DMS53 treated with DMSO at 0.1 percent for 48 hours (cell line): ENCODE measurements around the gene CLN5.
A peak's percentile ranks its signal among the peaks of the same experiment; 100 is the strongest.

Experiments
- DNase-seq: peaks from one replicate; lab custom pipeline; 2025; ENCODE audit not compliant: unreplicated experiment; lab: John Stamatoyannopoulos, UW

The CLN5 gene

DNA sequence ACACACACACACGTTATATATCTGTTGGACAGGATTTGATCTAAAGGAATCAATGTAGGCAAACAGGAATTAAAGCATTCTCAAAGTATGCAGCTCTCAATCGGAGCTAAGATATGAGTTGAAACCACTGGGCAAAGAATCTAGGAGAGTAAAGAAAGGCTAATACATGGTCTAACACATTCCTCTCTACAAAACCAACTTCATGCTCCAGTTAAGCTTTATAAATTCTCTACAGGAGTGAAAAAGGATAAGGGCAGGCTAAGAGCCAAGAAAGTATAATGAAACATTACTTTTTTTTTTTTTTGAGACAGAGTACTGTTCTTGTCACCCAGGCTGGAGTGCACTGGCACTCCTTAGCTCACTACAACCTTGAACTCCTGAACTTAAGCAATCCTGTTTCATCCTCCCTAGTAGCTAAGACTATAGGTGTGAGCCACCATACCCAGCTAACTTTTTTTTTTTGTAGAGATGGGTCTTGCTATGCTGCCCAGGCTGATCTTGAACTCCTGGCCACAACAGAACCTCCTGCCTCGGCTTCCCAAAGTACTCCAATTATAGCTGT is 24.5 kb downstream of the CLN5 start:
- no peak for DNase-seq

DNA sequence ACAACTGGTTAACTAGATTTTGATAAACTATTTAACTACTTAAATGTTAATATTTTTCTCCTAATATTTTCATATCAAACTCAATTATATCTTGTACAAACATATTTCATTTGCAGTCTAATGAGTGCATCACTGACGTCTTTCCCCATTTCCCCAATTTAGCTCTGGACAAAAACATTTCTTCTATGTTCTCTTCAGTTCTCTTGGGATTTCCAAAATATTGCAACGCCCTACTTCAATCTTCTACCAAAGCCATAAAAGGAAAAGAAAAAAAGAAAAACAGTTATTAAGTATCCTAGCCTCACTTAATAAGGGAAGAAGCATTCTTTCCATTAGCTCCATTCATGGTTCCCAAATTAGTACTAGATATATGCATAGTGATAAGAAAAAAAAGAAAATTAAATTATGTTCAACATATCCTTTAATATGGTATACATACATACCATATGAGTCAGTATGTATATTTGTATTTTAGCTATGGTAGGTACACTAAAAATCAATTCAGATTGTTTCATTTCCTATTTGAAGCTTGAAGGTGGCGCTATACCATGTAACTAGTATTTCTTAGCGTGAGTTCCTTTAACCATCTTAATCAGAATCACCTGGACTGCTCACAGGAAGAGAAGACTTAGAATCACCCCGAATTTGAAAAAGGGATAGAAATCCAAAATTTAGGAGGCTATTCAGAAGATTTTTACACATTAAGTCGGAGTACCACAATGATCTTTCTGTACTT is 25.2 kb downstream of the CLN5 start:
- DNase-seq, result no peak

DNA sequence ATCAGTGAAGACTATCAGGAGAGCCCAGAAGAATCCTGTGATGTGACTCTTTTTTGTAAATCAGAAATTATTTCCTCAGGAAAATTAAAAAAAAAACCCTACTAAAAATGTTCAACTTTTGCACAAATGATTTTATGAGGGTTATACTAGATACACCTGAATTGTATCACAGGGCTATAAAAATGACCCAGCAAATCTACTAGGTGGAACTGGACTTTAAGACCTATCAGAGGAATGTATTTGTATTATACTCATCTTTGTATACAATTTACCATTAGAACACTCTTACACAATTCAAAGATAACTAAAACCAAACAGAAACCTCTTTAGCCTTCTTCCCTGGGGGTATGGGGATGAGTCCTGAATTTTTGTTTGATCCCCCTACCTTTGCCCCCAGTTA is 27.9 kb downstream of the CLN5 start:
- no peak for DNase-seq

DNA sequence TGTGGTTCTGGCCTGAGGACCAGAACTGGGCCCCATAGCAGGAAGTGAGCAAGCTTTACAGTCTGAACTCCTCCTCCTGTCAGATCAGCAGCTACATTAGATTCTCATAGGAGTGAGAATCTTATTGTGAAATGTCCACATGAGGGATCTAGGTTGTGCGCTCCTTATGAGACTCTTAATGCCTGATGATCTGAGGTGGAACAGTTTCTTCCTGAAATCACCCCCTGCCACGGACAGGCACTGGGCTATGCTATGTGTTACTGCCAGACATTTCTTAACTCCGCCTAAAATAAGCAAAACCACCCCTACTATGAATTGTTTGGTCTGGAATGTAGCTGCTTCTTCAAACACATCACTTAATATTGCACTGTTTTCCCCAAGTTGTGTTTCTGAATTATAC is 30.5 kb downstream of the CLN5 start:
- no peak for DNase-seq

DNA sequence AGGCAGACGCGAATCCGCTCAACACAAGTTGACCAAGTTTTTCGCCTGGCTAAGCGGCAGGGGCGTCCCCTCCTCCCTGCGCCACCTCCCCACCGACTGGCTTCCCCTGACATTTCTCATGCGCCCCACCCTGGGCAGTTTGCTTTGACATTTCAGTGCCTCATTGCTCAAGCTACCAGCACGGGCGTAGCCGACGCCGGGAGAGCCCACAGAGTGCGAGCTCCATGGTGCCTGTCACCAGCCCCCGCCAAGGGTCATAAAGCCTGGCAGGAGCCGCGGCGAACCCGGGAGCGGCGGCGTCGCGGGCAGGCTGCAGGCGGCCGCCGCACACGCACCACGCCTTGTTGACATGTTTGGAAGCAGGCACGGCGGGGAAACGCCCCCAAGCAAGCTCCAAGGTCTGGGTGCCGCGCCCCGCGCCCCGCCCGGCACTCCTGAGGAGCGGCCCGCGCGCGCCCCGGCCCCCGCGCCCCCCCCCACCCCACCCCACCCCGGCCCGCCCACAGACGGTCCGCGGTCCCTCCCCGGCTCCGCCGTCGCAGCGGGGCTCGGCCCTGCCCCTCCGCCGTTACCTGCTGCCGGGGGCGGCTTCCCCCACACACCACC is 34.5 kb downstream of the CLN5 start:
- DNase-seq, result no peak

DNA sequence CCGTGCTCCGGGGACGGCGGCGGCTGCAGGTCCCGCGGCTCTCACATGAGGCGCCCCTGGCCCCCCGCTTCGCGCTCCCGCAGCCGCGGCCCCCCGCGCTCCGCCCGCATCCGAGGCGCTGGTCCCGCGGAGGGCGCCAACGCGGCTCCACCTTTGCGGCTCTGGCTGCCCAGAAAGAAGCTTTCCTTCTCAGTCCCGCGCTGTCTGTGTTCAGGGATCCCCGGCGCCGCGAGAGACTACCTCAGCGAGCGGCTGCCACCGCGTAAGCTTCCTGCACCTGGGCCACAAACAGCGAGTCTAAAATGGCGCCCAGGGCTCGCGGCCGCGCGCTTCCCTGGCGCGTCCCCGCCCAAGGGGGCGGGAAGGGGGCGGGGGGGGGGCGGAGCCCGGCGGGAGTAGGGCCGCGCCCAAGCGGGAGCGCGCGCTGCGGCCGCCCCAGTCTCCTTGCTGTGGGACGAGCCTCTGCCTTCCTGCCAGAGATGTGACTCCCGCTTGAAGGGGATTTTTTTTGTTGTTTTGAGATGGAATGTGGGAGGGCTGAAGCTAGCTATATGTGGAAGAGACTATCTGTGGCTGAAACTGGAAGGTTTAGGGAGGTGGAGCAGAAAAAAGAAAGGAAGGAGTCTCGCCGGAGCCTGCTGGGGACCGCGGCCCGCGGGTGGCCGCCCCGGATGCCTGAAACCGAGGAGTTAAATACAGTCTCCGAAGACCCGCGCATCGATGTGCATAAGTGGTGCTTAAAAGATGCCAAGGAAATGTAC is 35.2 kb downstream of the CLN5 start, which contains the start of gene FBXL3:
TSS of gene FBXL3 (minus strand) at position 299 of the 761 bp plus-strand sequence. CDS start 5,299 bp downstream, outside the sequence.
- peak; percentile 39 for DNase-seq

DNA sequence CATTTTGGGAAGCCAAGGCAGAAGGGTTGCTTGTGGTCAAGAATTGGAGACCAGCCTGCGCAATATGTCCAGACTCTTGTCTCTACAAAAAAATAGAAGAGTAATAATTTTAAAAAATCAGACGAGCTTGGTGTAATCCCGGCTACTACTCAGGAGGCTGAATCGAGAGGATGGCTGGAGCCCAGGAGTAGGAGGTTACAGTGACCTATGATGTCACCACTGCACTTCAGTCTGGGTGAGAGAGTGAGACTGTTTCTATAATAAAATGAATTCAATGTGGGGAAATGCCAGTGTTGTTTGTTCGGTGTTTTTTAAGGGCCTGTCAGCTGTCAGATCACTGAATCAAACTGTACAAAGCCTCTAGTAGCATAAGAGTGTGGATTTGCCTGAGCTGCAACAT is 36.3 kb downstream of the CLN5 start:
- DNase-seq, result peak; percentile 55

DNA sequence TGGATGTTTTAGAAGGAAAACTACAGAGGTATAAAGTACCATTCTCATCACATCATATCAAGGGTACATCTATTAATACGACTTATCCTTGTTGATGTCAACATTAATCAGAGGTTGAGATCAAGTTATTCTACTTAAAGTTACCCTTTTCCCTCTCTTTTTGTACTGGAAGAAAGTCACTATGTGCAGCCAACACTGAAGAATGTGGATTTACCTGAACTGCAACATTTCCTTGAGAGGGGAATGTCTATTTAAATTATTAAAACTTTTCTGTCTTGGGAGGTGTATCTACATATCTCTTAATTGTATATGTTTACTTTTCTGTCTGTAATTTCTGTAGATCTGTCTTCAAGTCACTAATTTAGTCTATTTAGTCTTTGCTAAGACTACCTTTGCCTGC is 37.6 kb downstream of the CLN5 start:
- no peak for DNase-seq

DNA sequence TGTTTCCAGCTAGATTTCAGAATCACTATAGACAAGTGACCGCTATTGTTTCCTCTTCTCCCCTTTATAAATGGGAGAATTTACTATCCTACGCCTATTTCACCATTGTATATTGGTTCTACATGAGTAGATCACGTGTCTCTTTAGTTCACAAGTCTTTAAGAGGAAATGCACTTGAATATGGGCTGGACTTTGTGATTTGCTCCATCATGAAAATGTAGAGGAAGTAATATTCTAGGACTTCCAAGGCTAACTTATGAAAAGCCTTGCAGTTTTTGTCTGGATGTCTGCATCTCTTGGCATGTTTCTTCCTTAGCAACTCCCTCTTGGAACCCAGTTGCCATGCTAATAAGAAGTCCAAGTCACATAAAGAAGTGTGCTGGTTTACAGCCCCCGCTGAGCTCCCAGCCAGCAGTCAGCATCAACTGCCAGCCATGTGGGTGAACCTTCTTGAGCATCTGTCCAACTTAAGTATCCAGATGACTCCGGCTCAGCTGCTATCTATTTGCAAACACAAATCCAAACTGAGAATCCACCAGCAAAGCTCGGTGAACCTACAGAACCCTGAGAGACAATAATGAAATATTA is 39.9 kb downstream of the CLN5 start:
- DNase-seq, result no peak

DNA sequence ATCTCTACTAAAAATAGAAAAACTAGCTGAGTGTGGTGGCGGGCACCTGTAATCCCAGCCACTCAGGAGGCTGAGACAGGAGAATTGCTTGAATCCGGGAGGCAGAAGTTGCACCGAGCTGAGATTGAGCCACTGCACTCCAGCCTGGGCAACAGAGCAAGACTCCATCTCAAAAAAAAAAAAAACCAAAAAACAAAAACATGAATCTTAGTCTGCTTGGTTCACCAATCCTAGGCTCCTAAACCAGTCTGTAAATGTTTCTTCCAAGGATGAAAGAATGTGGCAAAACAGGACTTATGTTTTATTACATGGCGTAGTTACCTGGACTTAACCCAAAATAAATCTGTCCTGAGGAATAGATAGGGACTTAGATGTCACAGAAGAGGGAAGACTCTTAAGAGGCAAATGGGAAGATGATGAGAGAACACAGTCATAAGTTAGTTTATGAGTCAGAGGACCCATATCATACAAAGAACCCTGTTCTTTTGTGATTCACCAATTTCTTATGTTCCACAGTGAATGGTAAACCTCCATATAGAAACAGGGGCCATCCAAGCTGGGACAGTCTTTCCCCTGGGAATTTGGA is 41.9 kb downstream of the CLN5 start:
- DNase-seq, result no peak

DNA sequence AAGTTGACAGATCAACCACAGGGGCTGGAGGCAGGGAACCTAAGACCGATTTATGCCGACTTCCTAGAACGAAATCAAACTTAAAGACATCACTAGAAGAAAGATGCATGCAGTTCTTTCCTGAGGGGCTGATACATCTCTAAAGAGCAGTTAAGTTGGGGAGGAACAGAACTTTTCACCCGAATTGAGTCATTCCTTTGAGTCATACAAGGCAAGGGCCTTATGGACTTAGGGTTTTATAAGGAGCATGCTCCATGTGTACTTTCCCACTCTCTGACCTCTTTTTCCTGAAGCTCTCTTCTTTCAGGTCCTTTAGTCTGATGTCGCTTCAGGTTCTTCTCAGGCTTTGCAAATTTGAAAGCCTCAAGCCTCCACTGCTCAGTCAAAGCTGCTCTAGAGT is 43.0 kb downstream of the CLN5 start:
- DNase-seq, result no peak

DNA sequence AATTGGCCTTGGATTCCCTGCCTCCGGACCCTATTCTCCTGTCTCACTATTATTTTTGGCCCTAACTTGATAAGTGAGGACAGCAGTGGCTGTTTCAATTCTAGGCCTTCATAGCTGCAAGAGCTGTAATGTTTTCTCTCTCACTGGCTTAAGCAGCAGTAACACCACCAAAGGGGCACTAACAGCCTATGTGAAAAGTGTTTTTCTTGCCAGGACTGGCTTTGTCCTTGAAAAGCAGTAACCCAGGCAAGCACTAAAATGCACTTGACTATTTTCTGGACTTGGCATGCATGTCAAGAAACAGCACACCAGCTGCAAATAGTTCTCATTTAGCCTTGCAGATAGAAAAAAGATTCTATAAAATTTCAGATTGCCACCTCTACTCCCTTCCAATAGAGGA is 44.4 kb downstream of the CLN5 start:
- DNase-seq, result no peak

DNA sequence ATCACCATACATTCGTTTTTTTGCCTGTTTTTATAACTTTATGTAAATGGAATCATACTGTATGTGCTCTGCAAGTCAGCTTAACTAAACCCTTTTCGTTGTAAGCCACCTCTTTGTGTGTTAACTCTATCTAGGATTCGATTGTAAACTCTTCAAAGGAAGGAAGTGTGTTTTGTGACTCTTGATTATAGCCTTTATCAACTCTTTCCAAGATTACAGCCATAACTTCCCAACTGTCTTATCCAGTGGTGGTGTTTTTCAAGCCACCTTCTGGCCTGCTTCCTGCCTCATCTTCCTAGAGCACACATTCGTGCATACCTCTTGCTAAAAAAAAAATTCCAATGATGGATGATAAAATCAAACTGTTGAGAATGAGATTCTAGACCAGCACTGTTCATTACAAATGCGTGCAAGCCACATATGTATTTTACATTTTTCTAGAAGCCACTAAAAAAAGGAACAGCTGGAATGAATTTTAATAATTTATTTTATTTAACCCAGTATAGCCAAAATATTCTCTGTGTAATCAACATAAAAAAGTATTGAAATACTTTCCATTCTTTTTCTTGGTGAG is 47.1 kb downstream of the CLN5 start:
- DNase-seq, result no peak

DNA sequence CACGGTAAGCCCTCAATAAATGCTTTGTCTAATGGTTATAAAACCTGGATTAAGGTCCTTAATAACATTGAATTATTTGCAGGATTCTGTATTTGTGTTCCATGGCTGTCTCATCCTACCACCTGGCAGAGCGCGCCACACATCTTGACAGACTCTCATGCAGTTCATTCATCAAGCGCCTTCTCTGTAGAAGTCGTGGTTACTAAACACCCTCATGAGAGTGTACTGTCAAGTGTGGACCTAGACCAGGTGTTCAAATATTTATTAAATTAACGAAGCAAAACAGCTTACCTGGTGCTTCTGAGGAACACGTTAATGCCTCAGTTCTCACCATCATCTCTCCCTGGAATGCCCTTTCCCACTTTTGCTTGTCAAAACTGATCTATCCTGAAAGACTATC is 48.2 kb downstream of the CLN5 start:
- DNase-seq, result peak; percentile 36

DNA sequence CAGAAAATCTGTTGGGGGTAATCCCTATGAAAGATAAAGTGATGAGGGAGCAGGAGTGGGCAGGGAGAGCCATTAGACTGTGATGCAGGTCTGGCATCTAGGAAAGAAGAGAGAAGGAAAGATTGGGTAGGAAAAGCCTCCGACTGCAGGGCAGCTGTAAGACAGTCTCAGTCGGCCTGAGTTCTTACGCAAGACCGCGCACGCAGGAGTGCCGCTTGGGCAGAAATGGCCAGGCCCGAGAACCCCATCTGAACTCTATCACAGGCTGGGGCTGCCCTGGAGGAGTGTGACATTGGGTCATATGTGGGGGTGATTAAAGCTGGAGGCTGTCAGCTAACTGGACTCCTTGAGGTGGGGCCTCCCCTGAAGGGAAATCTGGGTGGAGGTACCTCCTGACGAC is 49.0 kb downstream of the CLN5 start:
- DNase-seq, result no peak

DNA sequence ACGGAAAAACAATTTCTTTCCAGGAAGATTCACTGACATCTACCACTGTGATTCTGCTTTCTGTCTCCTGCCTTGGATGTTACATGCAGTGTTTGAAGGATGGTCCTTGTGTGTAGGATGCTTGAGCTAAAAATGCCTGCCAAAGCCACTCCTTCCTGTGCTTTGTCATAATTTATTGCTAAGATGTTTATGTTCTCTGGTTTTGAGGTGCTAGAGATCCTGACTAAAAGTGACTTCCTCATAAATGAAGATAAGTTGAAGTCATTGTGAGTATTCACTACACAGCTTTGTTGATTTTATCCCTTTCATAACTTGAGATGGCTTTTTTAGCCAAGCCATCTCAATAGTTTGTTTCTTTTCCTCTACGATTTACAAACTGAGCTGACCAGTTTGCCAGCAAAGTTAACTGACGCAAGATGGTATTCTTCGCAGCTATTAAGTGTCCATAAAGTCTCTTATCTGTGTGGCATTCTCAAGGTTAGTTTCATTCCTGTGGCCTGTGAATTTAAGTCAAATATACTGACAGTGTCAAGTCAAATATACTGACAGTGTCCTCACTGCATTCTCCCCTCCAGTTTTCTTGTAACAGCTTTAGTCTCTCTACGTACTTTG is 50.8 kb downstream of the CLN5 start:
- no peak for DNase-seq

DNA sequence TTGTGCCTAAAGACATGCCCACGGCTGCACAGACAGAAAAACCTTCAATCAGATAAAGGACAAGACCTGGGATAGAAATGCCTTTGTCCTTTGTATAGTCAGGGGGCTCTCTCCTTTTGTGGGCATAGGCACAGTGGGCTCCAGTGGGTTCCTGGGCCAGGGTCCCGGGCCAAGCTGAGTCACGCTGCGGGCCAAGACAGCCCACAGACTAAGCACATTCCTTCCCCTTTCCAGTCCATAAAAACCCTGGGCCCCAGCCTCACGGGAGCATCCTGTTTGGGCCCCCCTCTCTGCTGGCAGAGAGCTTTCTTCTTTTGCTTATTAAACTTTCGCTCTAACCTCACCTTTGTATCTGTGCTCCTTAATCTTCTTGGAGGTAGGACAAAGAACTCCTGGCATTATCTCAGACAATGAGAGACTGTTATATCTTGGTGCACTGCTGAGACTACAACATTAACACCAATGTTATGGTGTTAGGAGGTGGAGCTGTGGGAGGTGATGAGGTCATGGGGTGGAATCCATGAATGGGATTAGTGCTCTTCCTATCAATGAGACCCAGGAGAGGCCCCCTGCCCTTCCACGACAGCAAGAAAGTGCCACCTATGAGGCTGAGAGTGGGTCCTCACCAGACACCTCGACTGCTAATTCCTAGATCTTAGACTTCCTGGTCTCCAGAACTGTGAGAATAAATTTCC is 55.9 kb downstream of the CLN5 start:
- no peak for DNase-seq

DNA sequence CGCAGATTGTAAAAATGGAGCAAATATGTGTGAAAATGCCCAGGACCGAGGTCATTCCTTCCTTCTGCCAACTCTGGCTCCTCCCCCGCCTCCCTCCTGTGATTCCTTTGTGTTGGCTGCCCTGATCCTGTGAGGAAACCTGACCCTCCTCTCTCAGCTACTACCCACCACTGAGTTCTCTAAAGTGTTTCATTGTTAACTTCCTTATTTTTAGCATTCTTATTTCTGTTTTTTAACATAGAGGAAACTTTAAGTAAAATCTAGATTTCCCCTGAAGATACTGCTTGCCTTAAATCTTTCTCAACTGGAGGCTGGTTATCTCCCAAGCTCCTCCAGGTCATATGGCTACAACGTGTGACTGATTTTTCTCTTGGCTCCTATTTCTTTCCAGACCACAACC is 56.8 kb downstream of the CLN5 start:
- DNase-seq, result no peak

DNA sequence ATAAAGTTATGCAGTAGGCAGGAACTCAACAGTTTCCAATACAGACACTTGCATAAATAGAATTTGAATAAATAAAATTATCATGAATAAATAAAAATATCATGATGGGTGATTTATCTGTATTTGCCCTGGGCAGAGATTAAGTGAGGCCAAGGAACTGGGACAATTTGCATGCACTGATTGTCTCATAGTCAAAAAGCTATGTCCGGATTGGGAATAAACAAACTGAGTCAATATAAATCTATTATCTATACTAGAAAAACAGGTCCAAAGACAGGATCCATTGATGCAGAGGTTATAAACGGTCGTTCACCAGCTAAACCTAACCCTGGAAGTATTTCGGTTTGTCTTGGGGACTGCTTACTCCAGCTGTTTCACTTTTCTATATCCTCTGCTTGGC is 61.3 kb downstream of the CLN5 start:
- no peak for DNase-seq
